ENCODE data around the gene MOV10L1.

GRCh38 chr22:50148166-50148500 lies 58.3 kb downstream of the MOV10L1 start:
- TF ChIP-seq CTCF (IDR thresholded peaks at IDR 0.05; ENCODE audit: low read depth, low read length) (no peak), MYC (IDR thresholded peaks at IDR 0.05; ENCODE audit: low read depth, low read length) (no peak), POLR2A (IDR thresholded peaks at IDR 0.05; ENCODE audit: extremely low read depth, insufficient read length) (no peak), MAX (IDR thresholded peaks at IDR 0.05; ENCODE audit: low read depth, low read length) (no peak)
